HG03280 (cell line): ENCODE data around the gene LRRC49.
"Not testable (repeated sequence)": the region's sequence is repeated elsewhere in the genome, so short reads cannot be mapped to it uniquely, and the experiment has no call there.

Experiments
- ATAC-seq: cut with Tn5 transposase; IDR thresholded peaks from one replicate; pipeline ENCODE4 v1.9.1; 2021; ENCODE audit warnings: mild to moderate bottlenecking, moderate library complexity; ENCODE audit not compliant: unreplicated experiment

The LRRC49 gene

GRCh38 chr15:70892002-70892911, at the start of gene LRRC49, which contains the start of gene THAP10:
LRRC49 (plus strand) TSS chr15:70892826; CDS start chr15:70892895, 69 bp downstream.
THAP10 (minus strand) TSS chr15:70892433; CDS start chr15:70892272, 161 bp downstream.
- ATAC-seq = peak; percentile 76

- no peak for ATAC-seq
Measured at GRCh38 chr15:70845602-70846360, 46.8 kb upstream of the LRRC49 start.

- no peak for ATAC-seq
Measured at GRCh38 chr15:70851889-70852288, 40.7 kb upstream of the LRRC49 start.

GRCh38 chr15:70852501-70853317, 39.9 kb upstream of the LRRC49 start:
- ATAC-seq = no peak

GRCh38 chr15:70853318-70853972, 39.2 kb upstream of the LRRC49 start:
- no peak for ATAC-seq

- no peak for ATAC-seq
Measured at GRCh38 chr15:70853973-70854665, 38.5 kb upstream of the LRRC49 start, which contains the start of gene LARP6. LARP6 (minus strand) TSS chr15:70854157; CDS start chr15:70854088, 69 bp downstream.

- ATAC-seq = no peak
Measured at GRCh38 chr15:70854666-70854976, 38.0 kb upstream of the LRRC49 start.

- ATAC-seq = no peak
Measured at GRCh38 chr15:70855764-70856163, 36.9 kb upstream of the LRRC49 start.

- ATAC-seq = no peak
Measured at GRCh38 chr15:70856177-70856883, 36.3 kb upstream of the LRRC49 start.

- ATAC-seq = no peak
Measured at GRCh38 chr15:70856884-70857561, 35.6 kb upstream of the LRRC49 start.

GRCh38 chr15:70857562-70858285, 34.9 kb upstream of the LRRC49 start:
- no peak for ATAC-seq

GRCh38 chr15:70858614-70859321, 33.9 kb upstream of the LRRC49 start:
- ATAC-seq = not testable (repeated sequence)

GRCh38 chr15:70859322-70859908, 33.2 kb upstream of the LRRC49 start:
- ATAC-seq = no peak

- no peak for ATAC-seq
Measured at GRCh38 chr15:70859998-70860397, 32.6 kb upstream of the LRRC49 start.

GRCh38 chr15:70863450-70864218, 29.0 kb upstream of the LRRC49 start:
- ATAC-seq = no peak

- ATAC-seq = no peak
Measured at GRCh38 chr15:70866982-70867641, 25.5 kb upstream of the LRRC49 start.
